ENCODE results near the gene EIF4ENIF1.
"Not testable (repeated sequence)": the region's sequence is repeated elsewhere in the genome, so short reads cannot be mapped to it uniquely, and the experiment has no call there.

The EIF4ENIF1 gene

GRCh38 chr22:31489632-31490495 lies at the start of gene EIF4ENIF1:
EIF4ENIF1 (minus strand) TSS chr22:31489842; CDS start chr22:31488718, 1,124 bp downstream.
- peak; percentile 85 for DNase-seq

- no peak for DNase-seq
Measured at GRCh38 chr22:31538815-31539214, 49.2 kb upstream of the EIF4ENIF1 start.

- no peak for DNase-seq
Measured at GRCh38 chr22:31537019-31537535, 47.4 kb upstream of the EIF4ENIF1 start.

GRCh38 chr22:31533374-31533773 lies 43.7 kb upstream of the EIF4ENIF1 start:
- no peak for DNase-seq

GRCh38 chr22:31532060-31532459 lies 42.4 kb upstream of the EIF4ENIF1 start:
- no peak for DNase-seq

- DNase-seq: no peak
Measured at GRCh38 chr22:31530823-31531195, 41.2 kb upstream of the EIF4ENIF1 start.

- DNase-seq: peak; percentile 11
Measured at GRCh38 chr22:31526270-31526669, 36.6 kb upstream of the EIF4ENIF1 start.

- DNase-seq: not testable (repeated sequence)
Measured at GRCh38 chr22:31524132-31524531, 34.5 kb upstream of the EIF4ENIF1 start.

- DNase-seq: no peak
Measured at GRCh38 chr22:31520051-31520450, 30.4 kb upstream of the EIF4ENIF1 start.

GRCh38 chr22:31509061-31509762 lies 19.6 kb upstream of the EIF4ENIF1 start:
- no peak for DNase-seq

- DNase-seq: no peak
Measured at GRCh38 chr22:31508536-31508935, 18.9 kb upstream of the EIF4ENIF1 start.

GRCh38 chr22:31507517-31507916 lies 17.9 kb upstream of the EIF4ENIF1 start:
- DNase-seq: not testable (repeated sequence)

GRCh38 chr22:31504282-31504681 lies 14.6 kb upstream of the EIF4ENIF1 start:
- no peak for DNase-seq

GRCh38 chr22:31503211-31503964 lies 13.7 kb upstream of the EIF4ENIF1 start:
- no peak for DNase-seq

- no peak for DNase-seq
Measured at GRCh38 chr22:31501738-31502137, 12.1 kb upstream of the EIF4ENIF1 start.

GRCh38 chr22:31497148-31497938 lies 7.7 kb upstream of the EIF4ENIF1 start:
- DNase-seq: peak; percentile 2

- DNase-seq: peak; percentile 13
Measured at GRCh38 chr22:31496735-31497146, 7.1 kb upstream of the EIF4ENIF1 start.

GRCh38 chr22:31496007-31496734 lies 6.5 kb upstream of the EIF4ENIF1 start, which contains the start of gene SFI1:
SFI1 (plus strand) TSS chr22:31496536; CDS start chr22:31508285, 11,749 bp downstream.
- DNase-seq: peak; percentile 93

- DNase-seq: no peak
Measured at GRCh38 chr22:31495343-31495742, 5.7 kb upstream of the EIF4ENIF1 start.

- not testable (repeated sequence) for DNase-seq
Measured at GRCh38 chr22:31493355-31493754, 3.7 kb upstream of the EIF4ENIF1 start.

GRCh38 chr22:31492151-31492550 lies 2.5 kb upstream of the EIF4ENIF1 start:
- DNase-seq: no peak

Measured in CD4-positive, alpha-beta T cell treated with Interferon gamma for 1 hour (primary cell).